Adipose tissue (tissue), 3 donors: ENCODE data around the gene RAB44. TPM values are rescaled to one million over a fixed set of nuclear protein-coding genes. Genes with fewer than 3 reads are reported as not detected.
"Not testable (repeated sequence)": the region's sequence is repeated elsewhere in the genome, so short reads cannot be mapped to it uniquely, and the experiment has no call there.

Experiments used
- H3K27ac ChIP-seq: one replicate; pipeline ENCODE4 v1.5.1; 2013; ENCODE audit warnings: low read depth, low read length
- WGBS, 3 donors: extraction: QIAGEN DNeasy Blood & Tissue Kit; methylation state at CpG; one replicate each; pipeline ENCODE4 v1.1.7; 2013; 5-methylcytosine and 5-hydroxymethylcytosine counted together
- polyA plus RNA-seq, 3 donors: library from polyadenylated mRNA; stranded (reverse); fragments of 200-250 nt; gene quantifications; one replicate each; pipeline ENCODE4 v1.2.3, GENCODE V29; 2013
- donor health status: healthy with polysubstance abuse.
- donor health status: Bipolar disorder and iron deficiency.
- donor health status: healthy.

The RAB44 gene
- under 1 TPM; 0.07 to 0.19 (median 0.11) TPM for polyA plus RNA-seq

GRCh38 chr6:36697481-36697903 lies at the start of gene RAB44:
RAB44 (plus strand) TSS chr6:36697826; CDS start chr6:36704236, 6,410 bp downstream.
- no peak within 1 kb of the TSS for H3K27ac ChIP-seq
- WGBS, 3 donors, result 59 to 88% (median 60%) methylated on average over 7 of the region's 7 CpGs

GRCh38 chr6:36649086-36649485 lies 48.5 kb upstream of the RAB44 start:
- 79 to 87% (median 83%) methylated on average over 3 of the region's 3 CpGs for WGBS, 3 donors
- H3K27ac ChIP-seq, result no peak overlapping the region

GRCh38 chr6:36649701-36650484 lies 47.7 kb upstream of the RAB44 start:
- 57 to 79% (median 63%) methylated on average over 13 of the region's 13 CpGs for WGBS, 3 donors
- H3K27ac ChIP-seq, result no peak overlapping the region

GRCh38 chr6:36650848-36651478 lies 46.7 kb upstream of the RAB44 start:
- WGBS, 3 donors, result 30 to 43% (median 40%) methylated on average over 2 of the region's 2 CpGs
- no peak overlapping the region for H3K27ac ChIP-seq

GRCh38 chr6:36651659-36652379 lies 45.8 kb upstream of the RAB44 start:
- WGBS, 3 donors, result 92 to 94% (median 92%) methylated on average over 11 of the region's 11 CpGs
- H3K27ac ChIP-seq, result no peak overlapping the region

GRCh38 chr6:36654469-36654868 lies 43.2 kb upstream of the RAB44 start:
- not testable (repeated sequence) for H3K27ac ChIP-seq
- 75 to 90% (median 83%) methylated on average over 5 of the region's 5 CpGs for WGBS, 3 donors

GRCh38 chr6:36655085-36655724 lies 42.4 kb upstream of the RAB44 start:
- WGBS, 3 donors, result 75 to 83% (median 80%) methylated on average over 6 of the region's 6 CpGs
- no peak overlapping the region for H3K27ac ChIP-seq

GRCh38 chr6:36656441-36656840 lies 41.2 kb upstream of the RAB44 start:
- WGBS, 3 donors, result 86 to 91% (median 89%) methylated on average over 5 of the region's 5 CpGs
- H3K27ac ChIP-seq, result no peak overlapping the region

- no peak overlapping the region for H3K27ac ChIP-seq
Observed at GRCh38 chr6:36657271-36657670, 40.4 kb upstream of the RAB44 start.

GRCh38 chr6:36657942-36658544 lies 39.6 kb upstream of the RAB44 start:
- WGBS, 3 donors, result 74 to 87% (median 77%) methylated on average over 1 of the region's 1 CpG
- H3K27ac ChIP-seq, result no peak overlapping the region

More at GRCh38 chr6:36657271-36657670, 40.4 kb upstream of the RAB44 start:
- 95 to 100% (median 98%) methylated on average over 1 of the region's 1 CpG for WGBS, 3 donors

- H3K27ac ChIP-seq, result no peak overlapping the region
- 35 to 81% (median 65%) methylated on average over 1 of the region's 1 CpG for WGBS, 3 donors
Observed at GRCh38 chr6:36659271-36659670, 38.4 kb upstream of the RAB44 start.

- 24 to 34% (median 31%) methylated on average over 36 to 44 of the region's 44 CpGs for WGBS, 3 donors
- H3K27ac ChIP-seq, result no peak overlapping the region
Observed at GRCh38 chr6:36660771-36661471, 36.7 kb upstream of the RAB44 start.

- 88 to 97% (median 89%) methylated on average over 5 of the region's 5 CpGs for WGBS, 3 donors
- no peak overlapping the region for H3K27ac ChIP-seq
Observed at GRCh38 chr6:36662380-36662779, 35.2 kb upstream of the RAB44 start.

- WGBS, 3 donors, result 46 to 79% (median 73%) methylated on average over 6 of the region's 6 CpGs
- H3K27ac ChIP-seq, result no peak overlapping the region
Observed at GRCh38 chr6:36662827-36663256, 34.8 kb upstream of the RAB44 start.

GRCh38 chr6:36663504-36664446 lies 33.9 kb upstream of the RAB44 start:
- WGBS, 3 donors, result 67 to 81% (median 71%) methylated on average over 4 of the region's 4 CpGs
- no peak overlapping the region for H3K27ac ChIP-seq

GRCh38 chr6:36665180-36665579 lies 32.4 kb upstream of the RAB44 start:
- H3K27ac ChIP-seq, result no peak overlapping the region
- 94 to 96% (median 96%) methylated on average over 4 of the region's 4 CpGs for WGBS, 3 donors

- WGBS, 3 donors, result 95 to 96% (median 95%) methylated on average over 2 of the region's 2 CpGs
- H3K27ac ChIP-seq, result no peak overlapping the region
Observed at GRCh38 chr6:36666287-36666686, 31.3 kb upstream of the RAB44 start.
